BJ (cell line): ENCODE data around the gene SYTL5. TPM values are rescaled to one million over a fixed set of nuclear protein-coding genes. Genes with fewer than 3 reads are reported as not detected.

Experiments used
- CTCF ChIA-PET: fragments of 350-600 bp; formaldehyde crosslinking; extraction: SDS; loops from one replicate; lab custom pipeline; 2021; ENCODE audit warnings: antibody characterized with exemption, inconsistent platforms; lab: Yijun Ruan, JAX
- POLR2A ChIA-PET: fragments of 300-600 bp; sonication (Branson Sonifier 250); formaldehyde crosslinking; extraction: SDS; loops from one replicate; lab custom pipeline; 2021; ENCODE audit warnings: antibody characterized with exemption; lab: Charles Lee
- DNase-seq: peaks from one replicate; pipeline ENCODE4 v3.0.0-alpha.2; 2011; ENCODE audit warnings: low read depth
- H3K27me3 ChIP-seq: 2 replicates; pipeline ENCODE4 v1.6.0; 2011; ENCODE audit warnings: low read length; ENCODE audit not compliant: control insufficient read depth, insufficient read depth
- H3K36me3 ChIP-seq: 2 replicates; pipeline ENCODE4 v1.5.1; 2011; ENCODE audit warnings: low read length; ENCODE audit not compliant: control insufficient read depth, insufficient read depth
- H3K4me3 ChIP-seq: 2 replicates; pipeline ENCODE4 v1.5.1; 2011; ENCODE audit warnings: low read depth, mild to moderate bottlenecking, control low read depth, low read length
- polyA plus RNA-seq: library from polyadenylated mRNA; depleted of rRNA; stranded (reverse); fragments of >200 nt; gene quantifications from 2 replicates; pipeline ENCODE4 v1.2.3, GENCODE V29; 2011
- TF ChIP-seq, protein P1 (sequence below): IDR thresholded peaks from 2 replicates; pipeline ENCODE4 v1.5.1; 2011; ENCODE audit warnings: low read depth, mild to moderate bottlenecking, control low read depth, inconsistent platforms, low read length, moderate library complexity; ENCODE audit not compliant: insufficient read depth

Gene SYTL5
- polyA plus RNA-seq, 1 experiment = 0.48 TPM

DNA sequence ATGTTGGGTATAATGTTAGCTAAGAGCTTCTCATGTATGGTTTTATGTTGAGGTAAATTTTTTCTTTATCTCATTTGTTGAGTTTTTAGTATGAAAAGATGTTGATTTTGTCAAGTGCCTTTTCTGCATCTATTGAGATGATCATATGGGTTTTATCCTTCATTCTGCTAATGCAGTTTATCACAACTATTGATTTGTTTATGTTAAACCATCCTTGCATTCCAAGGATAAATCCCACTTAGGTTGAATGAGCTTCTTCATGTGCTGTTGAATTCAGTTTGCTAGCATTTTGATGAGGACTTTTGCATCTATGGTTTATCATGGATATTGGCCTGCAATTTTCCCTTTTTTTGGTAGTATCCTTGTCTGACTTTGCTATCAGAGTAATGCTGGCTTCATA is 93.3 kb downstream of the SYTL5 start:
- Histone ChIP-seq H3K27me3 (no peaks in the 10 kb centered on the region), H3K4me3 (no peak overlapping the region), H3K36me3 (no peaks in the 10 kb centered on the region)
- CTCF ChIA-PET = interaction anchor here (0.7 kb wide), 1 partner anchor 62 kb away, joined by 3 read pairs; no protein-coding TSS in a partner anchor
- POLR2A ChIA-PET = no interaction called here
- no peak for DNase-seq
- TF ChIP-seq, protein P1, sequence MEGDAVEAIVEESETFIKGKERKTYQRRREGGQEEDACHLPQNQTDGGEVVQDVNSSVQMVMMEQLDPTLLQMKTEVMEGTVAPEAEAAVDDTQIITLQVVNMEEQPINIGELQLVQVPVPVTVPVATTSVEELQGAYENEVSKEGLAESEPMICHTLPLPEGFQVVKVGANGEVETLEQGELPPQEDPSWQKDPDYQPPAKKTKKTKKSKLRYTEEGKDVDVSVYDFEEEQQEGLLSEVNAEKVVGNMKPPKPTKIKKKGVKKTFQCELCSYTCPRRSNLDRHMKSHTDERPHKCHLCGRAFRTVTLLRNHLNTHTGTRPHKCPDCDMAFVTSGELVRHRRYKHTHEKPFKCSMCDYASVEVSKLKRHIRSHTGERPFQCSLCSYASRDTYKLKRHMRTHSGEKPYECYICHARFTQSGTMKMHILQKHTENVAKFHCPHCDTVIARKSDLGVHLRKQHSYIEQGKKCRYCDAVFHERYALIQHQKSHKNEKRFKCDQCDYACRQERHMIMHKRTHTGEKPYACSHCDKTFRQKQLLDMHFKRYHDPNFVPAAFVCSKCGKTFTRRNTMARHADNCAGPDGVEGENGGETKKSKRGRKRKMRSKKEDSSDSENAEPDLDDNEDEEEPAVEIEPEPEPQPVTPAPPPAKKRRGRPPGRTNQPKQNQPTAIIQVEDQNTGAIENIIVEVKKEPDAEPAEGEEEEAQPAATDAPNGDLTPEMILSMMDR = no peak

DNA sequence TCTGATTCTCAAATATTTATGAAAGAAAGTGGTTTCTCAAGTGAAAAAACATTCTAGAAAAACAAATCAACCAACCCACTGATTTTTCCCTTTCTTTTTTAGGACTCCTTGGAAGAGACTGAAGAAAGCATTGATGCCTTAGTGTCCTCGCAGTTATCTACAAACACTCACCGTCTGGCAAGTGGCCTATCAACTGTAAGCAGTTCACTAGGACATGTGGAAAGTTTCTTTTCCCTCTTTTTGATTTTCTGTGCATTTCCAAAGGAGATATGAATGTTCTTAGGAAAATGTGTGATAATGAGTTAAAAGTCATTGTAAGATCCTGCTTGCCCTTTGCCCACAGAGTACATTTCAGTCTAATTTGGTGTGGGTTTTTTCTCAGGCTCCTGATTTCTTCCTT is 95.9 kb downstream of the SYTL5 start:
- POLR2A ChIA-PET = no interaction called here
- no peaks in the 10 kb centered on the region for H3K27me3 ChIP-seq
- TF ChIP-seq, protein P1 = no peak
- CTCF ChIA-PET = no interaction called here
- no peak for DNase-seq
- H3K4me3 ChIP-seq = no peak overlapping the region
- H3K36me3 ChIP-seq = no peaks in the 10 kb centered on the region

DNA sequence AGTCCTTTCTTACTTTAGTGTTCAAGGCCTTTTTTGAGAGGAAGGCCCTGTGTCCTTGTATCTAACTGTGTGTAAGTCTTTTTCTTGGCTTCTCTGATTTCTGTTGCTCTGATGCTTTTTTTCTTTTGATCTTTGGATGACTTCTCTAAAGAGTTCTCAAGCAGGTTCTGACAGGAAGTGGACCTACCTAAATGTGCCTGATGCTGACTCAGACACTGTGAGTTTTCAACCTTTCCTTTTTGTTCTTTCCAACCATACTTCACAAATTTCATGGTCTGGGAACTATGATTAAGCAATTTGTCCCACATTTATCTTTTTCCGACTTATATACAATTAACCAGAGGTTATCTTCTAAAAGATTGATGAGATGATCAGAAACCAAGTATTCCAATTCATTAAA is 96.5 kb downstream of the SYTL5 start:
- TF ChIP-seq, protein P1 = no peak
- CTCF ChIA-PET = no interaction called here
- POLR2A ChIA-PET = no interaction called here

DNA sequence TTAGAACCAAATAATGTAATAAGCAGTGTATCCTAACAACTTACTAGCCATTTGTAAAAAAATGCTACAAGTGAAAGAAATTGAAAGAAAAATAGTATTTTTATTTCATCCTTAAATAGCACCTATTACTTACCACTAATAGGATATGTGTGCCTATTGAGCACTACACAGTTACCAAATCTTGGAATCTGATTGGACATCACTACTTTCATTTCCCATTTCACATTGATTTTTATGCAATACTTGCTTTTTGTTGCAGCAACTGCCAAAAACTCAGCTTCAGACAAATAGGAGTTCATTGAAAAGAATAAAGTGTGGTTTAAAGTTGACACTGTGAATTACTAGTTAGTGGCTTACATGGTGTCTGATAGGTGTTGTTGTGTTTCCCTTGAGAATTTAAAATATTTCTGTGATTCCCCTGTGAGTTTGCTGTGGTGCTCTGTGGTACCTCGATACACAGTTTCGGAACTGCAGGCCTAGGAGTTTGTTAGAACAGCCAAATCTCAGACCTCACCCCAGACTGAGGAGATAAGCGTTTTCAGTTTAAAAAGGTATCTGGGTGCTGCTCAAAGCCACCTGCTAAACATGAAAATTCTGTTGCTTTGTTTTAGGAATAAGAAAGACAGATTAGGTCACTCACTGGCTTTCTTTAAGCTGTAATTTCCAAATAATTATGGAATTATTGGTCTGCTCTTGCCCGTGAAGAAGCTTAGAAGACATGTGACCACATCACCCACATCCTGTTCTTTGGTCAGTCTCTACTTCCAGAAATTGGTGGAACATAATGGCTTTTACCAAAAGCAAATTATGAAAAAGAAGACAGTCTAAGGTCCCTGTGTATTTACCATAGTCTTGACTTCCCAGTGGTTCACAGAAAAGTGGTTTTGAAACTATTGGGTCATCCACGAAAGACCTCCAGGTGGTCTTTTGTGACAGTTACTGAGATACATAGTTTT is 97.8 kb downstream of the SYTL5 start:
- H3K36me3 ChIP-seq = no peaks in the 10 kb centered on the region
- TF ChIP-seq, protein P1 = no peak
- no peaks in the 10 kb centered on the region for H3K27me3 ChIP-seq
- POLR2A ChIA-PET = no interaction called here
- H3K4me3 ChIP-seq = no peak overlapping the region
- CTCF ChIA-PET = no interaction called here
- DNase-seq = no peak

More for the DNA sequence above, 96.5 kb downstream of the SYTL5 start:
- H3K4me3 ChIP-seq = no peak overlapping the region
- no peak for DNase-seq
- no peaks in the 10 kb centered on the region for H3K36me3 ChIP-seq
- H3K27me3 ChIP-seq = no peaks in the 10 kb centered on the region

DNA sequence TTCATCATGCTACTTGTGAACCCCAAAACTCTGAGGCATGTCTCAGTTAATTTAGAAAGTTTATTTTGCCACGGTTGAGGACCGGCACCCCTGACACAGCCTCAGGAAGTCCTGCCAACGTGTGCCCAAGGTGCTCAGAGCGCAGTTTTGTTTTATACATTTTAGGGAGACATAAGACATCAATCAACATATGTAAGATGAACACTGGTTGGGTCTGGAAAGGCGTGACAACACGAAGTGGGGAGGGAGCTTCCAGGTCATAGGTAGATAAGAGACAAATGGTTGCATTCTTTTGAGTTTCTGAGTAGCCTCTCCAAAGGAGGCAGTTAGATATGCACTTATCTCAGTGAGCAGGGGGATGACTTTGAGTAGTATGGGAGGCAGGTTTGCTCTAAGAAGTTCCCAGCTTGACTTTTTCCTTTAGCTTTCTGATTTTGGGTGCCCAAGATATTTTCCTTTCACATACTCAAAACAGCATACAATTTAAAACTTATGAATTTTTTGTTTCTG is 98.9 kb downstream of the SYTL5 start:
- TF ChIP-seq, protein P1 = no peak
- ChIA-PET CTCF (interaction anchor here (0.6 kb wide), 1 partner anchor 178 kb away, joined by 3 read pairs; no protein-coding TSS in a partner anchor), POLR2A (no interaction called here)
- no peak overlapping the region for H3K4me3 ChIP-seq
- H3K27me3 ChIP-seq = no peaks in the 10 kb centered on the region
- DNase-seq = no peak
- H3K36me3 ChIP-seq = no peaks in the 10 kb centered on the region
